Tibial nerve (tissue), 4 donors: ENCODE measurements around the gene CSF2. TPM values are rescaled to one million over a fixed set of nuclear protein-coding genes. Genes with fewer than 3 reads are reported as not detected.

Source experiments
- DNase-seq, 2 donors: peaks; one replicate each; pipeline ENCODE4 v3.0.0-alpha.2; 2019; ENCODE audit warnings: low spot score in 2 of 2
- H3K27ac ChIP-seq, 4 donors: fragments of 200-600 bp; sonication (generic) in 3 of 4; one replicate each; pipeline ENCODE4 v1.5.1; 2017 to 2019; ENCODE audit warnings: mild to moderate bottlenecking in 1 of 4
- H3K27me3 ChIP-seq, 2 donors: fragments of 200-600 bp; sonication (generic) in 1 of 2; one replicate each; pipeline versions ENCODE4 v1.5.1 to v1.6.0; 2017 to 2019
- H3K36me3 ChIP-seq, 3 donors: fragments of 200-600 bp; sonication (generic); one replicate each; pipeline ENCODE4 v1.5.1; 2018 to 2019
- H3K4me1 ChIP-seq, 4 donors: fragments of 200-600 bp; sonication (generic) in 3 of 4; one replicate each; pipeline ENCODE4 v1.5.1; 2017 to 2019
- H3K4me3 ChIP-seq, 4 donors: fragments of 200-600 bp; sonication (generic) in 3 of 4; one replicate each; pipeline ENCODE4 v1.5.1; 2017 to 2019; ENCODE audit warnings: mild to moderate bottlenecking in 1 of 4, moderate library complexity in 1 of 4
- H3K9me3 ChIP-seq, 4 donors: fragments of 200-600 bp; sonication (generic) in 3 of 4; one replicate each; pipeline ENCODE4 v1.5.1; 2017 to 2019
- CTCF ChIP-seq, 5 experiments: fragments of 200-600 bp in 3 of 5; fragments of 450-650 bp in 2 of 5; sonication (generic) in 3 of 5; IDR thresholded peaks; one replicate each; pipeline ENCODE4 v1.5.1; 2016 to 2019; ENCODE audit warnings: antibody characterized with exemption in 5 of 5, mild to moderate bottlenecking in 3 of 5, moderate library complexity in 2 of 5
- EP300 ChIP-seq, 2 donors: sonication (generic); formaldehyde crosslinking; IDR thresholded peaks; one replicate each; pipeline ENCODE4 v1.6.1; 2017; ENCODE audit warnings: antibody characterized with exemption in 2 of 2, mild to moderate bottlenecking in 1 of 2
- POLR2A ChIP-seq, 2 donors: fragments of 450-650 bp; IDR thresholded peaks; one replicate each; pipeline ENCODE4 v1.6.1; 2017; ENCODE audit warnings: antibody characterized with exemption in 2 of 2, mild to moderate bottlenecking in 2 of 2, moderate library complexity in 2 of 2
- WGBS, 2 donors: methylation state at CpG; one replicate each; pipeline ENCODE4 v1.1.5; 2018; 5-methylcytosine and 5-hydroxymethylcytosine counted together
- total RNA-seq, 4 donors: library from RNA; depleted of rRNA; stranded (reverse); fragments of >200 nt; gene quantifications; one replicate each; pipeline ENCODE4 v1.1.0, GENCODE V29; 2016

CSF2 gene
- total RNA-seq, 4 donors from 2014 or later = not detected

- H3K27me3 ChIP-seq = no peaks in the 10 kb centered on the region
- H3K4me3 ChIP-seq = no peak overlapping the region
- H3K4me1 ChIP-seq = no peaks in the 10 kb centered on the region
- no peaks in the 10 kb centered on the region for H3K36me3 ChIP-seq
- no peak overlapping the region for H3K27ac ChIP-seq
- TF ChIP-seq CTCF (IDR thresholded peaks at IDR 0.05) = no peak
- TF ChIP-seq EP300 (IDR thresholded peaks at IDR 0.05) = no peak
- no peak for TF ChIP-seq POLR2A (IDR thresholded peaks at IDR 0.05)
- no peaks in the 10 kb centered on the region for H3K9me3 ChIP-seq
- no peak for DNase-seq
- 67 to 71% methylated on average over 4 to 5 of the region's 5 CpGs for WGBS, 2 donors
Measured at GRCh38 chr5:132050136-132050535, 23.5 kb upstream of the CSF2 start.

- TF ChIP-seq POLR2A (IDR thresholded peaks at IDR 0.05) = no peak
- no peak for TF ChIP-seq EP300 (IDR thresholded peaks at IDR 0.05)
- TF ChIP-seq CTCF (IDR thresholded peaks at IDR 0.05) = no peak
- Histone ChIP-seq H3K27me3 (no peaks in the 10 kb centered on the region), H3K4me3 (no peak overlapping the region), H3K4me1 (no peaks in the 10 kb centered on the region), H3K9me3 (no peaks in the 10 kb centered on the region), H3K27ac (no peak overlapping the region), H3K36me3 (no peaks in the 10 kb centered on the region)
- no peak for DNase-seq
- 77 to 82% methylated on average over 9 of the region's 9 CpGs for WGBS, 2 donors
Measured at GRCh38 chr5:132050661-132051552, 22.7 kb upstream of the CSF2 start.

GRCh38 chr5:132052520-132052919, 21.1 kb upstream of the CSF2 start:
- Histone ChIP-seq H3K36me3 (no peaks in the 10 kb centered on the region), H3K27me3 (no peaks in the 10 kb centered on the region), H3K27ac (no peak overlapping the region), H3K4me3 (no peak overlapping the region), H3K9me3 (no peaks in the 10 kb centered on the region), H3K4me1 (no peaks in the 10 kb centered on the region)
- TF ChIP-seq POLR2A (IDR thresholded peaks at IDR 0.05) = no peak
- no peak for TF ChIP-seq EP300 (IDR thresholded peaks at IDR 0.05)
- TF ChIP-seq CTCF (IDR thresholded peaks at IDR 0.05) = no peak
- 57 to 66% methylated on average over 10 of the region's 10 CpGs for WGBS, 2 donors
- DNase-seq = no peak

GRCh38 chr5:132053483-132053882, 20.1 kb upstream of the CSF2 start:
- Histone ChIP-seq H3K27me3 (no peaks in the 10 kb centered on the region), H3K4me3 (no peak overlapping the region), H3K36me3 (no peaks in the 10 kb centered on the region), H3K27ac (no peak overlapping the region), H3K4me1 (no peaks in the 10 kb centered on the region), H3K9me3 (no peaks in the 10 kb centered on the region)
- no peak for DNase-seq
- 85 to 88% methylated on average over 4 of the region's 4 CpGs for WGBS, 2 donors
- TF ChIP-seq EP300 (IDR thresholded peaks at IDR 0.05) = no peak
- TF ChIP-seq POLR2A (IDR thresholded peaks at IDR 0.05) = no peak
- TF ChIP-seq CTCF (IDR thresholded peaks at IDR 0.05) = no peak

- Histone ChIP-seq H3K36me3 (no peaks in the 10 kb centered on the region), H3K27me3 (no peaks in the 10 kb centered on the region), H3K4me1 (no peaks in the 10 kb centered on the region), H3K27ac (no peak overlapping the region), H3K9me3 (no peaks in the 10 kb centered on the region), H3K4me3 (no peak overlapping the region)
- TF ChIP-seq EP300 (IDR thresholded peaks at IDR 0.05) (no peak), POLR2A (IDR thresholded peaks at IDR 0.05) (no peak), CTCF (IDR thresholded peaks at IDR 0.05) (no peak)
- 90 to 95% methylated on average over 8 to 10 of the region's 10 CpGs for WGBS, 2 donors
- no peak for DNase-seq
Measured at GRCh38 chr5:132054031-132054696, 19.4 kb upstream of the CSF2 start.
